HCT116 (cell line): ENCODE measurements around the gene SMOC1. TPM values are rescaled to one million over a fixed set of nuclear protein-coding genes. Genes with fewer than 3 reads are reported as not detected.

ENCODE experiments used
- ATAC-seq: fragments of 200-7000 bp; cut with Tn5 transposase; 2 replicates; pipeline ENCODE4 v1.9.1; 2020; ENCODE audit warnings: mild to moderate bottlenecking, moderate library complexity
- BruUV-seq: library from RNA; stranded (reverse); fragments of 400-500 nt; replicated peaks from 2 replicates; lab custom pipeline; 2021; lab: Mats Ljungman, UMichigan
- CTCF ChIA-PET: fragments of 300-600 bp; sonication (Branson Sonifier 250); formaldehyde crosslinking; loops from one replicate; lab custom pipeline; 2021; ENCODE audit warnings: antibody characterized with exemption; lab: Charles Lee
- POLR2A ChIA-PET: fragments of 300-600, 350-600 bp; sonication (Branson Sonifier 250); formaldehyde crosslinking; loops from one replicate; lab custom pipeline; 2021; ENCODE audit warnings: antibody characterized with exemption; lab: Charles Lee
- RAD21 ChIA-PET, 2 experiments: fragments of 300-600 bp; sonication (Branson Sonifier 250); formaldehyde crosslinking; loops; one replicate each; lab custom pipeline; 2023; ENCODE audit warnings: low total read pairs in 2 of 2; ENCODE audit not compliant: uncharacterized antibody in 2 of 2, unreplicated experiment in 2 of 2, low non-redundant PET in 1 of 2; lab: Charles Lee
- DNase-seq: peaks from one replicate; pipeline ENCODE4 v3.0.0-alpha.2; 2010; ENCODE audit warnings: low read depth, low spot score
- H2AFZ ChIP-seq: fragments of 200-600 bp; shearing (Covaris generic), sonication (generic); 2 replicates; pipeline ENCODE4 v1.6.1; 2017; ENCODE audit warnings: low read depth, mixed run types, mixed read lengths, antibody characterized with exemption, low read length; ENCODE audit not compliant: poor library complexity, severe bottlenecking
- H3K27ac ChIP-seq: 2 replicates; pipeline ENCODE4 v1.5.1; 2012; ENCODE audit warnings: low read depth, low read length
- H3K27me3 ChIP-seq: fragments of 200-600 bp; sonication (generic); 2 replicates; pipeline ENCODE4 v1.6.1; 2016; ENCODE audit warnings: mixed run types, low read length, mixed read lengths; ENCODE audit not compliant: insufficient read depth
- H3K36me3 ChIP-seq, 2 experiments: fragments of 200-500 bp in 1 of 2; fragments of 200-600 bp in 1 of 2; sonication (Bioruptor generic) in 1 of 2; sonication (generic) in 1 of 2; 2 replicates each; pipeline versions ENCODE4 v1.5.1 to v1.6.1; 2014 to 2016; ENCODE audit warnings: low read length in 2 of 2, inconsistent platforms in 1 of 2, mixed read lengths in 1 of 2, mixed run types in 1 of 2; ENCODE audit not compliant: insufficient read depth in 2 of 2, control insufficient read depth in 1 of 2
- H3K4me1 ChIP-seq, 2 experiments: fragments of 200-600 bp in 1 of 2; sonication (generic) in 1 of 2; 2 replicates each; pipeline versions ENCODE4 v1.5.1 to v1.6.1; 2012 to 2017; ENCODE audit warnings: low read length in 2 of 2, inconsistent platforms in 1 of 2, mild to moderate bottlenecking in 1 of 2, mixed read lengths in 1 of 2, mixed run types in 1 of 2, moderate library complexity in 1 of 2; ENCODE audit not compliant: insufficient read depth in 2 of 2, control insufficient read depth in 1 of 2
- H3K4me2 ChIP-seq: fragments of 200-600 bp; sonication (generic); 2 replicates; pipeline ENCODE4 v1.6.1; 2017; ENCODE audit warnings: mixed run types, low read length, mixed read lengths
- H3K4me3 ChIP-seq, 2 experiments: fragments of 200-600 bp in 1 of 2; sonication (generic) in 1 of 2; replicated peaks in 1 of 2; 2 replicates each; pipeline ENCODE4 v1.5.1; 2011 to 2016; ENCODE audit warnings: low read length in 2 of 2, control low read depth in 1 of 2, low read depth in 1 of 2, mild to moderate bottlenecking in 1 of 2, mixed read lengths in 1 of 2, mixed run types in 1 of 2
- H3K79me2 ChIP-seq: fragments of 200-600 bp; sonication (generic); 2 replicates; pipeline ENCODE4 v1.6.1; 2017; ENCODE audit warnings: mild to moderate bottlenecking, mixed run types, low read length, moderate library complexity, mixed read lengths; ENCODE audit not compliant: insufficient read depth
- H3K9ac ChIP-seq: fragments of 200-600 bp; sonication (generic); 2 replicates; pipeline ENCODE4 v1.6.1; 2016; ENCODE audit warnings: low read length, mixed read lengths
- H3K9me2 ChIP-seq: fragments of 200-600 bp; sonication (generic), shearing (Covaris generic); 2 replicates; pipeline ENCODE4 v1.6.1; 2017; ENCODE audit warnings: mixed run types, mild to moderate bottlenecking, moderate library complexity; ENCODE audit not compliant: insufficient read depth
- H3K9me3 ChIP-seq, 2 experiments: fragments of 200-500 bp in 1 of 2; fragments of 200-600 bp in 1 of 2; sonication (Bioruptor generic) in 1 of 2; sonication (generic) in 1 of 2; 2 replicates each; pipeline ENCODE4 v1.6.1; 2014 to 2017; ENCODE audit warnings: low read length in 2 of 2, mixed read lengths in 2 of 2, inconsistent platforms in 1 of 2, low read depth in 1 of 2, mild to moderate bottlenecking in 1 of 2, mixed run types in 1 of 2, moderate library complexity in 1 of 2; ENCODE audit not compliant: control insufficient read depth in 1 of 2, insufficient read depth in 1 of 2
- H4K20me1 ChIP-seq: fragments of 200-600 bp; sonication (generic), shearing (Covaris generic); 2 replicates; pipeline ENCODE4 v1.6.1; 2017; ENCODE audit warnings: mixed run types, mild to moderate bottlenecking, moderate library complexity; ENCODE audit not compliant: insufficient read depth
- CBX3 ChIP-seq: IDR thresholded peaks from 2 replicates; pipeline ENCODE4 v1.6.1; 2012; ENCODE audit warnings: low read depth
- CTCF ChIP-seq, 3 experiments: fragments of 200-600 bp in 1 of 3; sonication (generic) in 1 of 3; IDR thresholded peaks in 2 of 3; conservative IDR thresholded peaks in 1 of 3; 2 replicates each; pipeline ENCODE4 v1.5.1; 2012 to 2017; ENCODE audit warnings: low read depth in 2 of 3, low read length in 2 of 3, antibody characterized with exemption in 1 of 3, borderline replicate concordance in 1 of 3, control low read depth in 1 of 3, mild to moderate bottlenecking in 1 of 3, mixed read lengths in 1 of 3, mixed run types in 1 of 3, moderate library complexity in 1 of 3; ENCODE audit not compliant: insufficient read depth in 1 of 3
- ELF1 ChIP-seq: IDR thresholded peaks from 2 replicates; pipeline ENCODE4 v1.6.1; 2012; ENCODE audit warnings: low read depth, borderline replicate concordance
- POLR2AphosphoS5 ChIP-seq: IDR thresholded peaks from 2 replicates; pipeline ENCODE4 v1.6.1; 2011; ENCODE audit warnings: mild to moderate bottlenecking, low read depth, low read length, moderate library complexity
- RAD21 ChIP-seq: IDR thresholded peaks from 2 replicates; pipeline ENCODE4 v1.6.1; 2012; ENCODE audit warnings: low read depth, mild to moderate bottlenecking
- SP1 ChIP-seq: IDR thresholded peaks from 2 replicates; pipeline ENCODE4 v1.6.1; 2012; ENCODE audit warnings: low read depth
- ZFX ChIP-seq: fragments of 450-650 bp; IDR thresholded peaks from 2 replicates; pipeline ENCODE4 v1.6.1; 2017
- ZNF274 ChIP-seq: fragments of 200-500 bp; sonication (Bioruptor generic); IDR thresholded peaks from 2 replicates; pipeline ENCODE4 v1.6.1; 2014; ENCODE audit warnings: mild to moderate bottlenecking, low read depth, low read length, inconsistent platforms
- intact Hi-C: fragments of 100-400 bp; cut with micrococcal nuclease; formaldehyde crosslinking; loops from 2 replicates; pipeline ENCODE4 v1.10.0; 2022
- total RNA-seq: library from RNA; stranded (reverse); gene quantifications from one replicate; pipeline ENCODE4 v1.2.1, GENCODE V29; 2021; ENCODE audit not compliant: unreplicated experiment

Gene SMOC1
- total RNA-seq, 1 experiment from 2014 or later: not detected

GRCh38 chr14:69968132-69968531 lies 88.9 kb downstream of the SMOC1 start:
- intact Hi-C loops: no loop called here

GRCh38 chr14:69968681-69969080 lies 89.5 kb downstream of the SMOC1 start:
- no TSS peak for BruUV-seq
- Histone ChIP-seq H4K20me1 (no peaks in the 10 kb centered on the region), H3K4me1 (no peaks in the 10 kb centered on the region), H3K4me3 (no peak overlapping the region), H3K9me3 (no peaks in the 10 kb centered on the region), H3K9me2 (no peaks in the 10 kb centered on the region), H2AFZ (no peak overlapping the region), H3K36me3 (no peaks in the 10 kb centered on the region), H3K4me2 (no peak overlapping the region), H3K9ac (no peak overlapping the region), H3K27me3 (peaks cover 5% of the 10 kb centered on the region; the same call in 1 of the 2 replicates), H3K79me2 (no peaks in the 10 kb centered on the region), H3K27ac (no peak overlapping the region)
- TF ChIP-seq ZNF274 (no peak), CTCF (IDR thresholded peaks at IDR 0.05 in 2 of 3, conservative IDR thresholded peaks at IDR 0.05 in 1 of 3; ENCODE audit: borderline replicate concordance in 1 of 3, insufficient read depth in 1 of 3, low read depth in 2 of 3, low read length in 2 of 3) (no peak)
- ChIA-PET POLR2A (no interaction called here), CTCF (no interaction called here), RAD21 (no interaction called here)
- intact Hi-C loops: no loop called here
- ATAC-seq (no peak), DNase-seq (no peak)

More at GRCh38 chr14:69968132-69968531, 88.9 kb downstream of the SMOC1 start:
- no peak overlapping the region for H3K27ac ChIP-seq
- H3K9me3 ChIP-seq: no peaks in the 10 kb centered on the region
- no peaks in the 10 kb centered on the region for H3K79me2 ChIP-seq
- H3K4me3 ChIP-seq: no peak overlapping the region
- no peaks in the 10 kb centered on the region for H3K36me3 ChIP-seq
- no peaks in the 10 kb centered on the region for H3K4me1 ChIP-seq
- no peaks in the 10 kb centered on the region for H3K9me2 ChIP-seq
- no peak overlapping the region for H2AFZ ChIP-seq
- ATAC-seq: no peak
- RAD21 ChIA-PET: no interaction called here
- peaks cover 5% of the 10 kb centered on the region; the same call in 1 of the 2 replicates for H3K27me3 ChIP-seq
- H4K20me1 ChIP-seq: no peaks in the 10 kb centered on the region
- no peak overlapping the region for H3K9ac ChIP-seq
- no peak for TF ChIP-seq SP1
- TF ChIP-seq ELF1: no peak
- TF ChIP-seq RAD21: no peak
- TF ChIP-seq CTCF (IDR thresholded peaks at IDR 0.05 in 2 of 3, conservative IDR thresholded peaks at IDR 0.05 in 1 of 3; ENCODE audit: borderline replicate concordance in 1 of 3, insufficient read depth in 1 of 3, low read depth in 2 of 3, low read length in 2 of 3): no peak
- no peak for TF ChIP-seq ZFX
- no peak for TF ChIP-seq ZNF274
- no peak for TF ChIP-seq POLR2AphosphoS5
- no peak for TF ChIP-seq CBX3
- no TSS peak for BruUV-seq
- CTCF ChIA-PET: no interaction called here
- no peak overlapping the region for H3K4me2 ChIP-seq
- DNase-seq: no peak
- POLR2A ChIA-PET: no interaction called here
